Hepatocyte (in vitro differentiated cells): ENCODE results near the gene LARP7. TPM values are rescaled to one million over a fixed set of nuclear protein-coding genes. Genes with fewer than 3 reads are reported as not detected.
A peak's percentile ranks its signal among the peaks of the same experiment; 100 is the strongest.
"Not testable (repeated sequence)": the region's sequence is repeated elsewhere in the genome, so short reads cannot be mapped to it uniquely, and the experiment has no call there.

Experiments
- DNase-seq: peaks from one replicate; pipeline ENCODE4 v3.0.0-alpha.2; 2016; ENCODE audit warnings: low spot score
- H2AFZ ChIP-seq: fragments of 200-600 bp; sonication (generic); 2 replicates; pipeline ENCODE4 v1.6.0; 2016; ENCODE audit warnings: antibody characterized with exemption, mild to moderate bottlenecking
- H3K27ac ChIP-seq: fragments of 200-600 bp; sonication (generic); 2 replicates; pipeline ENCODE4 v1.5.1; 2016; ENCODE audit warnings: mild to moderate bottlenecking
- H3K27me3 ChIP-seq: fragments of 200-600 bp; sonication (generic); 2 replicates; pipeline ENCODE4 v1.6.1; 2016
- H3K36me3 ChIP-seq: fragments of 200-600 bp; sonication (generic); replicated peaks from 2 replicates; pipeline ENCODE4 v1.5.1; 2016; ENCODE audit warnings: low read depth; ENCODE audit not compliant: insufficient read depth
- H3K4me1 ChIP-seq: fragments of 200-600 bp; sonication (generic); 2 replicates; pipeline ENCODE4 v1.5.1; 2016; ENCODE audit warnings: mild to moderate bottlenecking, moderate library complexity; ENCODE audit not compliant: insufficient read depth
- H3K4me2 ChIP-seq: fragments of 200-600 bp; sonication (generic); 2 replicates; pipeline ENCODE4 v1.6.0; 2016
- H3K4me3 ChIP-seq: fragments of 200-600 bp; sonication (generic); 2 replicates; pipeline ENCODE4 v1.5.1; 2016; ENCODE audit warnings: mild to moderate bottlenecking
- H3K79me2 ChIP-seq: fragments of 200-600 bp; sonication (generic); 2 replicates; pipeline ENCODE4 v1.6.0; 2017; ENCODE audit warnings: mild to moderate bottlenecking
- H3K9me2 ChIP-seq: fragments of 200-600 bp; sonication (generic); replicated peaks from 2 replicates; pipeline ENCODE4 v1.6.0; 2017; ENCODE audit warnings: mild to moderate bottlenecking; ENCODE audit not compliant: insufficient read depth
- H3K9me3 ChIP-seq: fragments of 200-600 bp; sonication (generic); 2 replicates; pipeline ENCODE4 v1.5.1; 2016; ENCODE audit warnings: low read depth, mild to moderate bottlenecking
- H4K20me1 ChIP-seq: fragments of 200-600 bp; sonication (generic); 2 replicates; pipeline ENCODE4 v1.6.0; 2016; ENCODE audit warnings: mild to moderate bottlenecking; ENCODE audit not compliant: insufficient read depth, poor library complexity, severe bottlenecking
- EZH2 ChIP-seq: fragments of 200-600 bp; sonication (generic); IDR thresholded peaks from 2 replicates; pipeline ENCODE4 v1.6.1; 2016; ENCODE audit warnings: antibody characterized with exemption, mild to moderate bottlenecking, borderline replicate concordance
- EZH2phosphoT487 ChIP-seq: fragments of 200-600 bp; sonication (generic); IDR thresholded peaks from one replicate; pipeline ENCODE4 v1.6.1; 2018; ENCODE audit warnings: antibody characterized with exemption, mild to moderate bottlenecking, low read depth, moderate library complexity; ENCODE audit not compliant: unreplicated experiment, severe bottlenecking
- WGBS: methylation state at CpG from one replicate; pipeline ENCODE4 v1.1.6; 2016; ENCODE audit warnings: low lambda C conversion rate; ENCODE audit errors: missing lambda C conversion rate; 5-methylcytosine and 5-hydroxymethylcytosine counted together
- polyA plus RNA-seq: library from polyadenylated mRNA; unstranded; fragments of >200 nt; fragmentation: Nextera tagmentation; extraction: Ambion mirVana; gene quantifications from 2 replicates; pipeline ENCODE4 v1.2.1, GENCODE V29; 2016
- total RNA-seq: library from RNA; depleted of rRNA; stranded (reverse); fragments of >200 nt; gene quantifications from 2 replicates; pipeline ENCODE4 v1.2.3, GENCODE V29; 2014
- TF ChIP-seq, protein P1 (sequence below): fragments of 200-600 bp; sonication (generic); IDR thresholded peaks from 2 replicates; pipeline ENCODE4 v1.5.1; 2016; ENCODE audit warnings: antibody characterized with exemption, mild to moderate bottlenecking; ENCODE audit not compliant: poor library complexity

The LARP7 gene
- total and polyA plus RNA-seq, 2 experiments from 2014 or later = 36.0 to 42.8 TPM

DNA sequence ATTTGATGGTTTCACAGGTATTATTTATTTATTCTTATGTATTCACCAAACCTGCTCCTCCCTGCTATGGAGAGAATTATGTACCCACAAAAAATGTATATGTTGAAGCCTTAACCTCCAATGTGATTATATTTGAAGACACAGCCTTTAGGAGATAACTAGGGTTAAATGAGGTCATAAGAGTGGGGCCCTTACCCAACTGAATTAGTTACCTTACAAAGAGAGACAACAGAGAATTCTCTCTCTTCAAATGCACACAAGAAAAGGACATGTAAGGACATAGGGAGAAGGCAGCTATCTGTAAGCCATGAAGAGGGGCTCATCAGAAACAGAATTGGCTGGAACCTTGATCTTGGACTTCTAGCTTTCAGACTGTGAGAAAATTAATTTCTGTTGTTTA lies 44.2 kb upstream of the LARP7 start:
- no peak for DNase-seq
- no peaks in the 10 kb centered on the region for H3K79me2 ChIP-seq
- H3K36me3 ChIP-seq = no peaks in the 10 kb centered on the region
- H3K4me3 ChIP-seq = no peak overlapping the region
- H4K20me1 ChIP-seq = no peaks in the 10 kb centered on the region
- no peaks in the 10 kb centered on the region for H3K9me2 ChIP-seq
- H2AFZ ChIP-seq = no peak overlapping the region
- no peak overlapping the region for H3K4me2 ChIP-seq
- no peaks in the 10 kb centered on the region for H3K4me1 ChIP-seq
- no peaks in the 10 kb centered on the region for H3K9me3 ChIP-seq
- H3K27me3 ChIP-seq = no peaks in the 10 kb centered on the region
- TF ChIP-seq EZH2 (no peak), EZH2phosphoT487 (no peak)
- TF ChIP-seq, protein P1, sequence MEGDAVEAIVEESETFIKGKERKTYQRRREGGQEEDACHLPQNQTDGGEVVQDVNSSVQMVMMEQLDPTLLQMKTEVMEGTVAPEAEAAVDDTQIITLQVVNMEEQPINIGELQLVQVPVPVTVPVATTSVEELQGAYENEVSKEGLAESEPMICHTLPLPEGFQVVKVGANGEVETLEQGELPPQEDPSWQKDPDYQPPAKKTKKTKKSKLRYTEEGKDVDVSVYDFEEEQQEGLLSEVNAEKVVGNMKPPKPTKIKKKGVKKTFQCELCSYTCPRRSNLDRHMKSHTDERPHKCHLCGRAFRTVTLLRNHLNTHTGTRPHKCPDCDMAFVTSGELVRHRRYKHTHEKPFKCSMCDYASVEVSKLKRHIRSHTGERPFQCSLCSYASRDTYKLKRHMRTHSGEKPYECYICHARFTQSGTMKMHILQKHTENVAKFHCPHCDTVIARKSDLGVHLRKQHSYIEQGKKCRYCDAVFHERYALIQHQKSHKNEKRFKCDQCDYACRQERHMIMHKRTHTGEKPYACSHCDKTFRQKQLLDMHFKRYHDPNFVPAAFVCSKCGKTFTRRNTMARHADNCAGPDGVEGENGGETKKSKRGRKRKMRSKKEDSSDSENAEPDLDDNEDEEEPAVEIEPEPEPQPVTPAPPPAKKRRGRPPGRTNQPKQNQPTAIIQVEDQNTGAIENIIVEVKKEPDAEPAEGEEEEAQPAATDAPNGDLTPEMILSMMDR = no peak
- H3K27ac ChIP-seq = no peak overlapping the region

DNA sequence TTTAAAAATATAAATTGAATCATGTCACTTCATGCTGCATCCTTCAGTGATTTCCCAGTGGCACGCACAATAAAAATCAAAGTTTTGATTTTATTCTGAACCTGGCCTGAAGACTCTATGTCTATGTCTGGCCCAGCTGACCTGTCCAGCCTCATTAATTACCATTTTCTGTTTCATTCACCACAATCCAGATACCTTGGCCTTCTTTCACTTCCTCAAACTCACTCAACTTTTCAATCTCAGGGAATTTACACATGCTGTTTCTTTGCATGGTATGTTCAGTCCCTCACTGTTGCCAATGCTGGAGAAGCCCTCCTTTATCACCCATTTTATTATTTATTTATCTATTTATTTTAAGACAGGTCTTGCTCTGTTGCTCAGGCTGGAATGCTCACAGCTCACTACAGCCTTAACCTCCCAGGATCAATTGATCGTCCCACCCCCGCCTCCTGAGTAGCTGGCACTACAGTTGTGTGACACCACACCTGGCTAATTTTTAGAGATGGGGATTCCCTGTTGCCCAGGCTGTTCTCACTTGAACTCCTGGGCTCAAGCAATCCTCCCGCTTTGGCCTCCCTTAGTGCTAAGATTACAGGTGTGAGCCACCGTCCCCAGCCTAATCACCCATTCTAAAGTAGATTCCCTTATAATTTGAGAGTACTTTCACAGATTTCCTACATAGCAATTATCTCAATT lies 43.4 kb upstream of the LARP7 start:
- DNase-seq = no peak
- Histone ChIP-seq H3K4me2 (no peak overlapping the region), H2AFZ (no peak overlapping the region), H3K9me3 (no peaks in the 10 kb centered on the region), H3K4me1 (no peaks in the 10 kb centered on the region), H3K9me2 (no peaks in the 10 kb centered on the region), H3K4me3 (no peak overlapping the region), H3K79me2 (no peaks in the 10 kb centered on the region), H3K27me3 (no peaks in the 10 kb centered on the region), H4K20me1 (no peaks in the 10 kb centered on the region), H3K36me3 (no peaks in the 10 kb centered on the region), H3K27ac (no peak overlapping the region)
- TF ChIP-seq EZH2 (no peak), EZH2phosphoT487 (no peak)
- TF ChIP-seq, protein P1 = no peak
- WGBS = 89% methylated on average over 5 of the region's 5 CpGs

DNA sequence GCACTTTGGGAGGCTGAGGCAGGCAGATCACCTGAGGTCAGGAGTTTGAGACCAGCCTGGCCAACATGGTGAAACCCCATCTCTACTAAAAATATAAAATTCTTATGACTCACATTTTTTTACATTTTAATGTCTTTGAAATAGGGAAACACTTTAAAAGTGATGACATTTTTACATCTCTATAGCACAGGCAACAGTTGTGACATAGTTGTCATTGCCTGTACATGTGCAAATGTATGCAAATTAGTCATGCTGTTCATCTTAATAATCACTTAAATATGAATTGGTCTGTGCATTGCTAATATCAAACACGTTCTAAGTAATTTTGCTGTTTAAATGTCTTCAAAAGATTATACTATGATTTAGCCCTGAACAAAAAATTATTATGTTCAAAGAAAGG lies 42.0 kb upstream of the LARP7 start:
- Histone ChIP-seq H3K4me3 (no peak overlapping the region), H3K79me2 (no peaks in the 10 kb centered on the region), H3K27me3 (no peaks in the 10 kb centered on the region), H3K27ac (no peak overlapping the region), H3K9me2 (no peaks in the 10 kb centered on the region), H2AFZ (no peak overlapping the region), H3K4me1 (no peaks in the 10 kb centered on the region), H4K20me1 (no peaks in the 10 kb centered on the region), H3K36me3 (no peaks in the 10 kb centered on the region), H3K4me2 (no peak overlapping the region), H3K9me3 (no peaks in the 10 kb centered on the region)
- no peak for DNase-seq
- whole genome bisulfite sequencing = 97% methylated on average over 1 of the region's 1 CpG
- TF ChIP-seq, protein P1 = no peak
- no peak for TF ChIP-seq EZH2
- TF ChIP-seq EZH2phosphoT487 = no peak

DNA sequence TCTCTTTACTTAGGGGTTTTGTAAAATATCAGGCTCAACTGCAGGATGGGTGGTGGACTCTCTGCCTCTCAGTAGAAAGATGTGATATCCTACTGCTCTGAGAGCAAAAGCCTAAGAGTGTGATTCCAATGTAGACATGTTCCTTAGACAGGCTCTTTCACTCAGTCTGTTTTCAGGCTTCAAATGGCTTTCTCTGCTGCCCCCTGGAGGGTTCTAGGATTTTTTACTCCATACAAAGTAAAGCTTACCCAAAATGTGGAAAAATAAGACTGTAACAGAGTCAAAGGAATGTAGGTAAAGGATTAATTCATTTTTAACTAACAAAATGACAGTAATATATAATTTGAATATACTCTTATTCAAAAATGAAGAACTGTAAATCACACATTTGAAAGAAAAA lies 32.4 kb upstream of the LARP7 start:
- peak; percentile 74 for DNase-seq
- Histone ChIP-seq H3K4me1 (no peaks in the 10 kb centered on the region), H3K27me3 (no peaks in the 10 kb centered on the region), H3K4me3 (no peak overlapping the region), H3K36me3 (no peaks in the 10 kb centered on the region), H3K9me2 (no peaks in the 10 kb centered on the region), H4K20me1 (no peaks in the 10 kb centered on the region), H3K79me2 (no peaks in the 10 kb centered on the region), H3K4me2 (no peak overlapping the region), H3K27ac (no peak overlapping the region), H2AFZ (peak overlapping the region; percentile 18), H3K9me3 (no peaks in the 10 kb centered on the region)
- no peak for TF ChIP-seq EZH2
- TF ChIP-seq, protein P1 = peak; percentile 77
- no peak for TF ChIP-seq EZH2phosphoT487

DNA sequence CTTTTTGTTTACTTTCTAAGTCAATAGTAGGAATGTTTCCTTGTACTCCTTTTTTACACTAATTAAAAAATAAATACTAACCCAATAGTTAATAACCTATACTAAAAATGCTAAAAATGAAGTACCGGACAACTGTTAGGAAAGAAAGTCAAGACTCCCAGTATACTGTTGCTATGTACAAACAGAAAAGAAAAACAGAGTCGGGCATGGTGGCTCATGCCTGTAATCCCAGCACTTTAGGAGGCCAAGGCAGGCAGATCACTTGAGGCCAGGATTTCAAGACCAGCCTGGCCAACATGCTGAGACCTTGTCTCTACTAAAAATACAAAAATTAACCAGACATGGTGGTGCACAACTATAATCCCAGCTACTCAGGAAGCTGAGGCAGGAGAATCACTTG lies 24.1 kb upstream of the LARP7 start:
- H2AFZ ChIP-seq, H3K4me2 ChIP-seq, H4K20me1 ChIP-seq, H3K27me3 ChIP-seq, H3K79me2 ChIP-seq, H3K36me3 ChIP-seq, H3K4me3 ChIP-seq, H3K9me2 ChIP-seq, H3K9me3 ChIP-seq, H3K27ac ChIP-seq, DNase-seq, H3K4me1 ChIP-seq: not testable (repeated sequence)
- WGBS = 80% methylated on average over 2 of the region's 2 CpGs
